ENCODE results near the gene EIF3F. TPM values are rescaled to one million over a fixed set of nuclear protein-coding genes. Genes with fewer than 3 reads are reported as not detected.

EIF3F gene
- total and polyA plus RNA-seq, 2 experiments from 2014 or later: 137 to 201 TPM

DNA sequence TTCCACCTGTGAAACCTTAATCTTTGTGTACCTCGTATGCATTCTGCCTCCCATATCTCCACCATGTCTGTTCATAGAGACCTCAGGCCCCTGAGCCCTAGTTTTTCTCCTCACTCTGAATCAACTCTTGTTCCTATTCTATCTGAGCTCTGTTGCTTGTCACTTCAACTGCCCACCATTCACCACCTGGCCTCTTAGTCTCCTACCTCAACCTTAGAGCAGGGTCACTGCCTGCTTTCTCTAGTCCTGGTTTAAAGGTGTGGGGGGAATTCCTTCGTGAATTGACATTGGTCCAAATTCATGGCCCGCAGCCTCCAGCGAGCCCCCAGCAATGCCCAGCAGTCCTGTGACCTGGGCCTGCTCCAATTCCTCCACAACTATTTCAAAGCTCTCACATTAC is 54.4 kb downstream of the EIF3F start:
- no peaks in the 10 kb centered on the region for H3K9me3 ChIP-seq (ENCODE audit: low read depth)
- no peak overlapping the region for H3K27ac ChIP-seq
- H3K36me3 ChIP-seq (replicated peaks; ENCODE audit: insufficient read depth, low read depth): no peaks in the 10 kb centered on the region
- no peak for TF ChIP-seq EZH2phosphoT487 (IDR thresholded peaks at IDR 0.05; ENCODE audit: low read depth, severe bottlenecking, unreplicated experiment)
- TF ChIP-seq, protein P1, sequence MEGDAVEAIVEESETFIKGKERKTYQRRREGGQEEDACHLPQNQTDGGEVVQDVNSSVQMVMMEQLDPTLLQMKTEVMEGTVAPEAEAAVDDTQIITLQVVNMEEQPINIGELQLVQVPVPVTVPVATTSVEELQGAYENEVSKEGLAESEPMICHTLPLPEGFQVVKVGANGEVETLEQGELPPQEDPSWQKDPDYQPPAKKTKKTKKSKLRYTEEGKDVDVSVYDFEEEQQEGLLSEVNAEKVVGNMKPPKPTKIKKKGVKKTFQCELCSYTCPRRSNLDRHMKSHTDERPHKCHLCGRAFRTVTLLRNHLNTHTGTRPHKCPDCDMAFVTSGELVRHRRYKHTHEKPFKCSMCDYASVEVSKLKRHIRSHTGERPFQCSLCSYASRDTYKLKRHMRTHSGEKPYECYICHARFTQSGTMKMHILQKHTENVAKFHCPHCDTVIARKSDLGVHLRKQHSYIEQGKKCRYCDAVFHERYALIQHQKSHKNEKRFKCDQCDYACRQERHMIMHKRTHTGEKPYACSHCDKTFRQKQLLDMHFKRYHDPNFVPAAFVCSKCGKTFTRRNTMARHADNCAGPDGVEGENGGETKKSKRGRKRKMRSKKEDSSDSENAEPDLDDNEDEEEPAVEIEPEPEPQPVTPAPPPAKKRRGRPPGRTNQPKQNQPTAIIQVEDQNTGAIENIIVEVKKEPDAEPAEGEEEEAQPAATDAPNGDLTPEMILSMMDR (IDR thresholded peaks at IDR 0.05; ENCODE audit: poor library complexity): no peak
- no peaks in the 10 kb centered on the region for H3K27me3 ChIP-seq
- H4K20me1 ChIP-seq (ENCODE audit: insufficient read depth, poor library complexity, severe bottlenecking): no peaks in the 10 kb centered on the region
- no peaks in the 10 kb centered on the region for H3K79me2 ChIP-seq
- no peak overlapping the region for H3K4me2 ChIP-seq
- no peak overlapping the region for H3K4me3 ChIP-seq
- no peak for DNase-seq (ENCODE audit: low spot score)
- H3K9me2 ChIP-seq (replicated peaks; ENCODE audit: insufficient read depth): no peaks in the 10 kb centered on the region
- H3K4me1 ChIP-seq (ENCODE audit: insufficient read depth): no peaks in the 10 kb centered on the region
- H2AFZ ChIP-seq: no peak overlapping the region
- WGBS (ENCODE audit: low lambda C conversion rate, missing lambda C conversion rate): 91% methylated on average over 4 of the region's 4 CpGs

DNA sequence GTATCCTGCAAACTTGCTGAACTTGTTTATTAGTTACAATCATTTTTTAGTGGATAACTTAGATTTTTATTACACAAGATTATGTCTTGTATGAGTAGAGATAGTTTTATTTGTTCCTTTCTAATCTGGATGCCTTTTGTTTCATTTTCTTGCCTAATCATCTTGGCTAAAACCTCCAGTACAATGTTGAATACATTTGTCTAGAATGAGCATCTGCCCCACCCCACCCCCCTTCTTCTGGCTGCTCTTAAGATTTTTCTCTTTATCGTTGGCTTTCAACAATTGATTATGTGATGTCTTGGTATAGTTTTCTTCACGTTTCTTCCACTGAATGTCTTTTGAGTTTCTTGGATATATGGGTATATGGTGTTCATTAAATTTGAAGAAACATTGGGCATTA is 56.6 kb downstream of the EIF3F start:
- WGBS (ENCODE audit: low lambda C conversion rate, missing lambda C conversion rate): 83% methylated on average over 2 of the region's 2 CpGs

DNA sequence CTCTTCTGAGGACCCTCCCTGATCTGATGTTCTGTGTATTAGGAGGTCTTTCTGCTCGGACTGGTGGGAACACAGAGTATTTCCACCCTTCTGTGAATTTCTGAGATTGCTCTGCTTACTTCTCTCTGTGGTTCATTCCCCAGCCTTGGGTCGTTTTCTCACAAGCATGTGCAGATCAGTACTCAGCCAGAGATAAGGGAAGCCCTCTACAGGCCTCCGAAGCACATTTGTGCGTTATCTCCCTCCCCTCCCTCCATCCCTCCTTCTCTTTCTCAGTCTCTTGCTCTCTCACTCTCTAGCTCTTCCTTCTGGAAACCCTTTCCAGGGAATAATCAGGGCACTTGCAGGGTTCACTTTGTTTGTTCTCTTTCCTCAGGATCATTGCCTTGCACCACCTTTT is 58.7 kb downstream of the EIF3F start:
- Histone ChIP-seq H3K36me3 (replicated peaks; ENCODE audit: insufficient read depth, low read depth) (no peaks in the 10 kb centered on the region), H4K20me1 (ENCODE audit: insufficient read depth, poor library complexity, severe bottlenecking) (no peaks in the 10 kb centered on the region), H2AFZ (no peak overlapping the region), H3K9me3 (ENCODE audit: low read depth) (no peaks in the 10 kb centered on the region), H3K4me2 (no peak overlapping the region), H3K27me3 (no peaks in the 10 kb centered on the region), H3K4me1 (ENCODE audit: insufficient read depth) (no peaks in the 10 kb centered on the region), H3K9me2 (replicated peaks; ENCODE audit: insufficient read depth) (no peaks in the 10 kb centered on the region), H3K4me3 (no peak overlapping the region), H3K27ac (no peak overlapping the region), H3K79me2 (no peaks in the 10 kb centered on the region)
- 30% methylated on average over 4 of the region's 4 CpGs for WGBS (ENCODE audit: low lambda C conversion rate, missing lambda C conversion rate)
- TF ChIP-seq, protein P1 (IDR thresholded peaks at IDR 0.05; ENCODE audit: poor library complexity): no peak
- TF ChIP-seq EZH2 (IDR thresholded peaks at IDR 0.05; ENCODE audit: borderline replicate concordance) (no peak), EZH2phosphoT487 (IDR thresholded peaks at IDR 0.05; ENCODE audit: low read depth, severe bottlenecking, unreplicated experiment) (no peak)
- no peak for DNase-seq (ENCODE audit: low spot score)

More for the DNA sequence above, 56.6 kb downstream of the EIF3F start:
- no peaks in the 10 kb centered on the region for H3K9me2 ChIP-seq (replicated peaks; ENCODE audit: insufficient read depth)
- no peak overlapping the region for H2AFZ ChIP-seq
- no peak for DNase-seq (ENCODE audit: low spot score)
- no peak overlapping the region for H3K4me2 ChIP-seq
- no peaks in the 10 kb centered on the region for H3K36me3 ChIP-seq (replicated peaks; ENCODE audit: insufficient read depth, low read depth)
- H4K20me1 ChIP-seq (ENCODE audit: insufficient read depth, poor library complexity, severe bottlenecking): no peaks in the 10 kb centered on the region
- H3K4me3 ChIP-seq: no peak overlapping the region
- H3K79me2 ChIP-seq: no peaks in the 10 kb centered on the region
- H3K27ac ChIP-seq: no peak overlapping the region
- H3K27me3 ChIP-seq: no peaks in the 10 kb centered on the region
- TF ChIP-seq EZH2phosphoT487 (IDR thresholded peaks at IDR 0.05; ENCODE audit: low read depth, severe bottlenecking, unreplicated experiment) (no peak), EZH2 (IDR thresholded peaks at IDR 0.05; ENCODE audit: borderline replicate concordance) (no peak)
- TF ChIP-seq, protein P1 (IDR thresholded peaks at IDR 0.05; ENCODE audit: poor library complexity): no peak
- no peaks in the 10 kb centered on the region for H3K9me3 ChIP-seq (ENCODE audit: low read depth)
- H3K4me1 ChIP-seq (ENCODE audit: insufficient read depth): no peaks in the 10 kb centered on the region

DNA sequence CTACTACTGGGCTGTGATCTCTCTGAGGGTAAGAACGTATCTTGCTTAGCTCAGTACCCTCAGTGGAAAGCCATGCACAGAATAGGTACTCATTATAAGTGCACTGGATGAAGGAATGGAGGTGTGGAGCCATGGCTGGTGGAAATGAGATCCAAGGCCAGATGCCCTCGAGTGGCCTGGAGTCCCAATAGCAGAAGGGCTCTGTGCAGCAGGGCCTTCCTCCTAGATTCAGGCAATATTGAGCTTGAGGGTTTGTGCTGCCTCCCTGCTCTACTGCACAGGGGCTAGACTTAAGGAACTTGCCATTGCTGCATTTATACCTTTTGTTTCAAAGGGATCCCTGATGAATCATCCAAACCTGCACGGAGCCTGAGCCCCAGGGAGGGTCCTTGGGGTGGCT is 60.2 kb downstream of the EIF3F start:
- 87% methylated on average over 3 of the region's 3 CpGs for WGBS (ENCODE audit: low lambda C conversion rate, missing lambda C conversion rate)
- no peaks in the 10 kb centered on the region for H4K20me1 ChIP-seq (ENCODE audit: insufficient read depth, poor library complexity, severe bottlenecking)
- H3K27ac ChIP-seq: no peak overlapping the region
- no peak overlapping the region for H2AFZ ChIP-seq
- H3K9me3 ChIP-seq (ENCODE audit: low read depth): no peaks in the 10 kb centered on the region
- no peaks in the 10 kb centered on the region for H3K27me3 ChIP-seq
- TF ChIP-seq EZH2 (IDR thresholded peaks at IDR 0.05; ENCODE audit: borderline replicate concordance) (no peak), EZH2phosphoT487 (IDR thresholded peaks at IDR 0.05; ENCODE audit: low read depth, severe bottlenecking, unreplicated experiment) (no peak)
- TF ChIP-seq, protein P1 (IDR thresholded peaks at IDR 0.05; ENCODE audit: poor library complexity): no peak
- H3K4me2 ChIP-seq: no peak overlapping the region
- H3K36me3 ChIP-seq (replicated peaks; ENCODE audit: insufficient read depth, low read depth): no peaks in the 10 kb centered on the region
- no peak for DNase-seq (ENCODE audit: low spot score)
- no peaks in the 10 kb centered on the region for H3K4me1 ChIP-seq (ENCODE audit: insufficient read depth)
- no peaks in the 10 kb centered on the region for H3K9me2 ChIP-seq (replicated peaks; ENCODE audit: insufficient read depth)
- H3K4me3 ChIP-seq: no peak overlapping the region
- no peaks in the 10 kb centered on the region for H3K79me2 ChIP-seq

Measured in hepatocyte (in vitro differentiated cells).